Right lung (tissue), 5 donors: ENCODE results near the gene ADCY7. TPM values are rescaled to one million over a fixed set of nuclear protein-coding genes. Genes with fewer than 3 reads are reported as not detected.
"Not testable (repeated sequence)": the region's sequence is repeated elsewhere in the genome, so short reads cannot be mapped to it uniquely, and the experiment has no call there.

Experiments
- DNase-seq, 2 donors: peaks; one replicate each; pipeline ENCODE4 v3.0.0-alpha.2; 2013
- polyA plus RNA-seq, 5 donors: library from polyadenylated mRNA; unstranded; fragments of 120-200 nt; gene quantifications; one replicate each; pipeline versions ENCODE4 v1.2.1 to v1.2.3, GENCODE V29; 2013; ENCODE audit warnings: inconsistent platforms in 1 of 5, low replicate concordance in 1 of 5; ENCODE audit not compliant: insufficient read length in 5 of 5, insufficient read depth in 1 of 5

ADCY7 gene
- polyA plus RNA-seq, 5 donors, result 20.2 to 32.7 (median 24.6) TPM

DNA sequence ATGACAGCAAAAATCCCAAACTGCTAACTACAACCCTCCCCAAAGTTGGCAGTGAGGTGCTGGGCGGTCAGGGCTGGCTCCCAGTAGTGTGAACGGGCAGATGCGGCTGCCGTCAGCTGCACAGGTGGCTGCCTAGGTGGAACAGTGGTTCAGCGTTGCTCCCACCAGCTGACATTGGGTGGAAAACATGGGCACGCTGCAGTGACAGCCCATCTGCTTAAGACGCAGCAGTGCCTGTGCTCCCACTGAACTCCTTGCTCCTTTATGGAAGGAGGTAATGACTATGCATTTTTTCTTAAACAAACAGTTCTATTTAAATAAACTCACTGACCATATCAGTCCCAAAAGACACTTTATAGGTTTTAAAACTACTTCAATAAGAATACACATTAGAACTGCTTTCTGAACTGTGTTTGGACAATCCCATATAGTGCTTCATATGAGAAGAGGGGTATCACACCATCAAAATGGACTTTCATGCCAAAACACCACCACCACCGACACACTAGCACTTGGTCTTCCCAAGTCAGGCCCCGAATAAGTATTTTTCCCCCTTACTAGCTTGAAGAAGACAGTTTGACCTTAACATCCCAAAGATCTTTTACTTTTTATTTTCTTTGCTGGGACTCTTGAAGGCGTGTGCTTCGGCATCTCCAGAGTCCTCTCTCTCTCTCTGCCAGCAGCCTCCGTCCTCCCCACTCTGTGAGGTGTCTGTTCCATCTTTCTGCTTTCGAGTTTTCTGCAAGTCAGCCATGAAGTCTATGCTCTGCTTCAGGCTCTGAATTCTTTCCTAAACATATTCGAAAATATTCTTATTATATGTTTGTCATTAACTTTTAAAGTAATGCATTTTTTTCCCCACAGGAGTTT is 68.0 kb downstream of the ADCY7 start:
- DNase-seq, result no peak

DNA sequence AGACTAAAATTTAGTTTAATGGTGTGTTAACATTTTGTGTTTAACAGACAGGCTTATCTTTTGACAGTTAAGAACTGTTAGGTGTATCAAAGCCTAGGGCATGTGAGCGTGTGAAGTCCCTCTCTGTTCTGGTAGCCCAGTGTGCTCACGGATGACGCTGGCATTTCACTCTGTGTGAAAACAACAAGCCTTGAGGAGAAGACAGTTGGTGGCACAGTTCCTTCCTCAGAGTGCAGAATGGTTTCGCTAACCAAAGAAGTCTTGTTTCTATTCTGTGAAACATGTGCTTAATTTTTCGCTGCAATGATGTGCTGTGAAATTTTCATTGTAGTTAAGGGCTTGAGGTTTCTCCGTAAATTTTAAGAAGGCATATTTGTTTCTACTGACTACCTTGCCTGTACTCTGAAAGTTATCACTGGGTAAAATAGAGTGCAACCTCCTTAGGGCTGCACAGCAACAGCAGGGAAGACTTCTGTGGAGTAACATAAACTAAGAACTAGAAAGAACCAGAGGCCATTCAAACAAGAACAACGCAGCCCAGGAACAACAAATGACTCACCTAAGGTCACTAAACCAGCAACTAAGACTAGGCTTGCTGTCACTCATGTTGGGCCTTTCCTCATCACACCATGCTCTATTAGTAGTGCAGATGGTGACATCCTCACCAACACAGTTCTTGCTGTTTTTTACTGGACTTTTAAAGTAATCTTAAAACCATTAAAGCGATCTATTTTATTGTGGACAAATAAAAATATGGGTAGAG is 69.0 kb downstream of the ADCY7 start:
- no peak for DNase-seq

DNA sequence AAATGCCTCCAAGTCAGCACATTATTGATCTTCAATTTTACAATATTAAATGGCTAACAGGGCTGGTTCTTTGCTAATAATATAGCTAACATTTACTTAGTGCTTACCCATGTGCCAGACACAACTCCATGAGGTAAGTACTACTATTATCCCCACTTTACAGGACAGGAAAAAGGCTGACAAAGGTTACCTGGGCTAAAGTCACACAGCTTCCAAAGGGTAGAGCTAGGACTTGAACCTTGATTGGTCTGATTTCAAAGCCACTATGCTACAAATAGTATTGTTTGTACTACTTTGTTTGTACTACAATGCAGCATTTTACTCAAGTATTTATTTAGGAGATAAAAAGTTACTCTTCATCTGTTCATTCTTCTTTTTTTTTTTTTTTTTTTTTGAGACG is 70.5 kb downstream of the ADCY7 start:
- DNase-seq, result no peak

DNA sequence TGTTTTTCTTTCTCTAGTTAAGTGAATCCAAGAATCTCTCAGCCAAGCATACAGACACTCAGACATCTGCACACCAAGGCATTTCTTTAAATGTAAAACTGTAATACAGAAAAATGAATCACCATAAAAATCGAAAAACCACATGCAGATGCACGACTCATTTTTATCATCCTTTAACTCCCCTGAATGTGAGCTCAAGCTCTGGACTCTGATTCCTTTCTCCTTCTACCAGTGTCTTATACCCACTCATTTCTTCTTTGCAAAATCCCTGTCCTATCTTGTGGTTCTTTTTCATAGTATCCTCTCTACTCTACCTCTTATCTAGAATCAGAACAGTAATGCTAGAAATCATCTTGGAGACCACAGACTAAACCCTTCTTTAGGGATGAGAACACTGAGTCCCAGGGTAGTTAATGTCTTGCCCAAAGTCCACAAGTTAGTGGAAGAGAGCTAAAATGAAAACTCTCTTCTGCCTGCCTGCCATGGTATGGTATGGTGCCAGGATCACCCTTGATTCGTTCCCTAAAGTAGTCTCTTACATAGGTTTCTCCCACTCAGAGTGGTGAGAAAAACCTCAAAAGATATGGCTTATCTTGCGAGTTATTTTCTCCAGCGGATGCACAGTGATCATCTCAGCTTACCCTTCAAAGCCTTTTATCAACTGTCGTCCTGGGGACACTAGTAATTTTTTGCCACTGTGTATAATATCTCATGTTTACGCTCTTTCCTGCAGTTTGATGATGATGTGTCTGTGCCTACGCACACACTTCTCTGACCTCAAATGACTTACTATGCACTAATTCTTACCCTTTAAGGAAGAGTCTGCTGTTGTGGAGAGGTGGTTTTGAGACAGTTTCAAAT is 72.2 kb downstream of the ADCY7 start:
- no peak for DNase-seq

DNA sequence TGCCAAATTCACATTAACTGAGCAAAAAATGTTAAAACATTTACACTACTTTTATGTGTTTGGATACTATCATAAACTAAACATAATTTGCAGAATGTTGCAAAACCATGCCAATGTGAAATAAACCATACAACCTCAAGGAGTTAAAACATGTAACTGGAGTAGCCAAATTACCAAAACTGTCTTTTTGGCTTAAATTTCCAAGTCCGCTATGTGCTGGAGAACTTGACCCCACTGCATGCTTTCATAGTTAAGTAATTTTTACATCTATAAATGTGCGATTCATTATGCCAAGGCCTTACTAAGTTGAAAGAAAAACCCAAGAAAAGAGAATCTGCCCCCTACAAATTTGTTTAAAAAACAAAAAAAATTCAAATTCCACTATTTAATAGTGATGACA is 74.2 kb downstream of the ADCY7 start:
- no peak for DNase-seq

DNA sequence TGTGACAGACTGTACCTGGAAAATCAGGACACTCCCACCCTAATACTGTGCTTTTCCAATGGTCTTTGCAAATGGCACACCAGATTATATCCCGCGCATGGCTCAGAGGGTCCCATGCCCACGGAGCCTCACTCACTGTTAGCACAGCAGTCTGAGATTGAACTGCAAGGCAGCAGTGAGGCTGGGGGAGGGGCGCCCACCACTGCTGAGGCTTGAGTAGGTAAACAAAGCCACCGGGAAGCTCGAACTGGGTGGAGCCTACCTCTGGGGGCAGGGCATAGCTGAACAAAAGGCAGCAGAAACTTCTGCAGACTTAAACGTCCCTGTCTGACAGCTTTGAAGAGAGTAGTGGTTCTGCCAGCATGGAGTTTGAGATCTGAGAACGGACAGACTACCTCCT is 77.2 kb downstream of the ADCY7 start:
- DNase-seq, result not testable (repeated sequence)

DNA sequence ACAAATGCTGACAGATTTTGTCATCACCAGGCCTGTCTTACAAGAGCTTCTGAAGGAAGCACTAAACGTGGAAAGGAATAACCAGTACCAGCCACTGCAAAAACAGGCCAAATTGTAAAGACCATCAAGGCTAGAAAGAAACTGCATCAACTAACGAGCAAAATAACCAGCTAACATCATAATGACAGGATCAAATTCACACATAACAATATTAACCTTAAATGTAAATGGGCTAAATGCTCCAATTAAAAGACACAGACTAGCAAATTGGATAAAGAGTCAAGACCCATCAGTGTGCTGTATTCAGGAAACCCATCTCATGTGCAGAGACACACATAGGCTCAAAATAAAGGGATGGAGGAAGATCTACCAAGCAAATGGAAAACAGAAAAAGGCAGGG is 78.9 kb downstream of the ADCY7 start:
- not testable (repeated sequence) for DNase-seq

DNA sequence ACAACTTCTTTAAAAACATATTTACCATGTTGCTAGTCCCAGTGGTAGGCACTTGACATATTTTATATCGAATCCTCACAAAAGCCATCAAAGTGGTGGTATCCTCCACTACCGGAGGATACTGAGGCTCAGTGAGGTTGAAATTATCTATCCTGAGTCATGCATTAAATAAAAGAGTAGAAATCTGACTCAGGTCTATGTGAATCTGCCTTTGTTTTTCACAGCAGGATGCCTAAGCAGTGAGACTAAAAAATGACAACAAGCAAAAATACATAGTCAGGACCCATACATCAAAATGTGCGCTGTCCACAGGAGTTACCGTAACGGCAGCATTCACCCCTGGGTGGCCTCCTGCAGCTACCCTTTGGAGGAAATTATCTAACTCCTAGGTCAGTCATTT is 84.8 kb downstream of the ADCY7 start:
- no peak for DNase-seq

DNA sequence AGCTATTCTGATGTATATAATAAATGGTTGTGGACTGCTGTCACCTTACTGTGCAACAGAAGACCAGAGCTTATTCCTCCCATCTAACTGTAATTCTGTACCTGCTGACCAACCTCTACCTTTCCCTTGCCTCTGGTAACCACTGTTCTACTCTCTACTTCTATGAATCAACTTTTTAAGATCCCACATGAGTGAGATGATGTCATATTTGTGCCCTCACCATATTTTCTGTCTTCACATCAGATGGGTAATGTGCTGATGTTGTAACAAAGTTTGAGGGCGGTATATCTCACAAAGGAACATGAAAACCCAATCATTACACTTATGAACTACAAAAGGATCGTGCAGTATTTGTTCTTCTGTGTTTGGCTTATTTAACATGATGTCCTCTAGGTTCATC is 85.6 kb downstream of the ADCY7 start:
- no peak for DNase-seq

DNA sequence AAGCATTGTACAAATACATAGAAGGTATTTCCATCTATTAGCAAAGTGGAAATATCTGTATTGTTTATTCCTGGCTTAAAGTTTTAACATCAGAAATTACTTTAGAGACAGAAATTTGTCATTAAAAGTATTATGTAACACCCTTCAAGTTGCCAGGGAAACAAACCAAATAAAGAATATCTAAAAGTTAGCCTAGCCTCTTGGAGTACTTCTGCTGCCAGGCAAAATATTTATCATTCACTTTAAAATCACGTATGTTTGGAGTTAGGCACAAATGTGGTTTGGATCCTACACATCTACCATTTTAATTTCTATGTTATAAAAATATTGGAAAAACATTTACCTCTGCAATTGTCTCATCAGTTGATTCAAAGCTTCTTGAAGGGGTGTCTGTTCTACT is 87.7 kb downstream of the ADCY7 start:
- DNase-seq, result no peak

DNA sequence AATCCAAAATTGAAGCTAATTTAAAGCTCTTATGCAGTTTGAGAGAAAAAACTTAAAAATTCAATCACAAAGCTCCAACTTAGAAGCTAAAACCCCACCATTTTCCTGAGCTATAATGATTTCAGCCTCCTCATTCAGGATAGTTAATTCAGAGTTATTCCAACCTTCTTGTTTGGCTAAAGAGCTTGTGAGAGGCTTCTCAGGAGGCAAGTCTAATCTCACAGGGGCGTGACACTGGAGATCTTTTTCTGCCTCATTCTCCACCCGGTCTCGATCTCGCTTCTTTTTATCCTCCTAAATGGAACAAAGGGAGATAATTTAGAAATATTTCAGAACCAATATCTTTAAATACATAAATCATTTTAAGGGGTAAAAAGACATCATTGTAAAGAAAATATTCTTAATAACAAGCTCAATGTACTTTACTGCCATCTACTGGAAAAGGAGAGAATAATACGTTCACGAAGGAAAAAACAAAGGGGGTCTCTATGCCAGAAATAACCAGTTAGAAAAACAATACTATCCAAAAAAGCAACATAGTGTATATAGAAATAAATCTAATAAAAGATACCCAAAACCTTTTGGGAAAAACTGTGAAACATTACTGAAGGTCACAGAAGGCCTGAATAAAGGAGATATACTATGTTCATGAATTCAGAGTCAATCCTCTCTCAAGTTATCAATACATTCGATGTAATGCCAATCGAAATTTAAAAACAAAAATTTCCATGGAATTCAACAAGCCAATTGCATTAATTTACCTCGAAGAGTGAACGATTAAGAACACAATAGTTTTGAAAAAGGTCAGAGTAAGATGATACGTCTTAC is 88.5 kb downstream of the ADCY7 start:
- no peak for DNase-seq

DNA sequence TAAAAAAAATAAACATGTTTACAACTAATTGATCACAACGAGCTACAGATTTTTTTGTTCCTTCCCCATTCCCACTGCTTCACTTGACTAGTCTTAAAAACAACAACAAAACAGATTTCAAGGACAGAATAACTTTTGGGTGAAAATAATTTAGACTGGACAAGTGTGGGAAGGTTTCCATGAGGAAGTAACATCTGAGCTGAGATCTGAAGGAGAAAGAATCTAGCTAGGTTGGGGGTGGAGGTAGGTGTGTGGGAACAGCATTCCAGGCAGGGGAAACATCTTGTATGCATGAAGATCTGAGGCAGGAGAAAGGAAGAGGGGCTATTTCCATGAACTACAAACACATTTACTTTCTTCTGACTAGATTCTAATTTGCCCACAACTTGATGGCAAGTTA is 93.3 kb downstream of the ADCY7 start:
- no peak for DNase-seq

DNA sequence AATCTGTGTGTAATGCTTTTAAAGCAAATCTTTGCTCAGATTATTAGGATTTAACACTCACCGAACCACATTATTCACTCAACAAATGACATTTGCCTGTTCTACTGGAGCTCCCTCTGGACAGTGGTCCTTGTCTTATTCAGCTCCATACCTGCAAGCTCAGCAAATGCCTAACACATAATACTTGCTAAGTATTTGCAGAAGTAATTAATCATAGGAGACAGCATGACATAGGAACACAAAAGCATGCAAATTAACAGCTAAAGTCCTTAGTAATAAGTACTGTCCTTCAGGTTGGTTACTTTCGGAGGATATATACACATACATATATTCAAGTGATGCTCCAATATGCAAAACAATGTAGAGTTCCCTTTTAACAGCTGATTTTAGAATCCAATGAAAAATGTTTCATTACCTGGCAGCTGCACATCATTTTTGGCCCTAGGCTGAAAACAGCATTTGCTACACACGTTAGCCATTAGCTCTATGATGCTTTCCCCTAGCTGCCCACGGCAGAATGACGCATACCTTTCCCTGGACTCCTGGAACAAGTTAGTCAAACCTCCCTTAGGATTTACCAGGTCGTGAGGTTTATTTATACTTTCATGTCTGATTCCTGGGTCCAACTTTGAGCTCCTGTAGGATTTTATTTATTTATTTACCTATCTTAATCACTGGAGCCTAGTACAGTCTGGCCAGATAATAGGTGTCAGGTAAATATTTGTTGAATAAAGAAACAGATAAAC is 93.9 kb downstream of the ADCY7 start:
- no peak for DNase-seq

DNA sequence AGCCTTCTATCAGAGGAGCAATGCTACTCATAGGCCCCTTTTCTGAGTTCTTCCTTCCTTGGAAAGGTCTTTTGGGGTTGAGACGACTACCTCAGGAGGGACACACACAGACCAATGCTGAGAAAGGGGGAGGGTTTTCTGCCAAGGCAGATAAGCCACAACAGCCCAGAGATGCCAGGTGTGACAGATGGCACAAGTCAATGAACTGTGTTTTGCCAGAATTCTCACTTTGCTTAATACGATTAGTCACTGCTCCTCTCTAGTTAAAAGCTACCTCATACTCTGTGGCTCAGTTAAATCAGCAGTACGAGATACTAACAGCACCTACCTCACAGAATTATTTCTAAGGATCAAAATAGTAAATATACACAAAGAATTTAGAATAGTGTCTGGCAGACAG is 94.4 kb downstream of the ADCY7 start:
- no peak for DNase-seq

DNA sequence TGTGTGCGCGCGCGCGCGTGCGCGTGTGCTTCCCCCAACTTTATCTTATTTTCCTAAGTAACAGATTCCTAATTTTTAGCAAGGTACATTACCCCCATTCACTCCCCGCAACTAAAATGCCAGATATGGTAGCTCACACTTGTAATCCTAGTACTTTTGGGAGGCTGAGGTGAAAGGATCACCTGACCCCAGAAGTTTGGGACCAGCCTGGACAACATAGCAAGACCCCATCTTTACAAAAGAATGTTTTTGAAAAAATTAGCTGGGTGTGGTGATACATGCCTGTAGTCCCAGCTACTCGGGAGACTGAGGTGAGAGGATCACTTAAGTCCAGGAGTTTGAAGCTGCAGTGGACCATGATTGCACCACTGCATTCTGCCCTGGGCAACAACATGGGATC is 97.3 kb downstream of the ADCY7 start:
- no peak for DNase-seq

DNA sequence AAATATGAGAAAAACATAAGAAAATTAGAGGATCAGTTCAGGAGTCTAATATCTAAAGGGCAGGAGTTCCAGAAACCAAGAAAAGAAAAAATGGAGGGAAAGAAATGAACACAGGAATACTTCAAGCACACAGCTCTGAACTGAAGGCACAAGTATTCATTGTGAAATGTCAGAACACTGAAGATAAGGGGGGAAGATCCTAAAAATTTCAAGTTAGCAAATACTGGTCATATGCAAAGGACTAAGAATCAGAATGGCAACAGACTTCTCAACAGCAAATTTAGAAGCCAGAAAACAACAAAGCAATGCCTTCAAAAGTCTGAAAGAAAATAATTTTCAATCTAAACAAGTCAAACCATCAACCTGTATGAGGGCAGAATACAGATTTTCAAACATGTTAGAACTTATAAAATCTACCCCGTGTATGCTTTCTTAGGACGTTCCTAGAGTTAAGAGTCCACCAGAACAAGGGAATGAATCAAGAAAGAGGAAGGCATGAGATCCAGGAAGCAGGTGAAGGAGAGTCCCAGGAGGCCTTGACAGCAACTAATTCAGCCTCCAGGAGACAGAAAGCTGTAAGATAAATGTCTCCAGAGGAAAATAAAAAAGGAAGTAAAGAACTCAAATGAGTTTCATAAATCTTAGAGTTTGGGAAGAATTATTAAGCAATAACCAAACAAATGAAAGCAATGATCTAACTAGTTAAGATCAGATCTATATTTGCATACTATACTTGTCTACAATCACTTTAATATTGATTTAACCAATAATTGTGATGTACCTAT is 99.6 kb downstream of the ADCY7 start:
- no peak for DNase-seq
